C4-2B (cell line): ENCODE results near the gene SSBP3.

Experiments used
- H3K27ac ChIP-seq: fragments of 450-650 bp; 2 replicates; pipeline ENCODE4 v1.5.1; 2017
- ZFX ChIP-seq: fragments of 450-650 bp; IDR thresholded peaks from 2 replicates; pipeline ENCODE4 v1.6.1; 2017
- TF ChIP-seq, protein P1 (sequence below): fragments of 450-650 bp; conservative IDR thresholded peaks from 2 replicates; pipeline ENCODE4 v1.5.1; 2017; ENCODE audit warnings: mild to moderate bottlenecking

SSBP3 gene

DNA sequence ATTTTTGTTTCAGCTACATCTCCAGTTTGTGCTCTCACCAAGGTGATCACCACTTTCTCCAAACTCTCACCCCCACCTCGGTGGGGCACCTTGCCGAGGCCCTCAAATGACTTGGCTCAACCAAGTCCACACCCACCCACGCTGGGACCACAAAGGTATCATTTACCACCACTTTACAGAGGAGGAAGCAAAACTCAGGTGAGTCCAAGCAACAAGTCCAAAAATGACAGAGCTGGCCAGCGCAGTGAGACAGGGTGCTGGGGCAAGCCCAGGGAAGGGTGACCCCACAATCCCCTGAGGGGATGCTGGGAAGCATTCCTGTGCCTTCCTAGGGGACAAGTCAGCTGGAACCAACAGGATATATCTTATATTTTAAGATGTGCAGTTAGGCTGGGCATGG, 24.7 kb downstream of the SSBP3 start:
- TF ChIP-seq, protein P1, sequence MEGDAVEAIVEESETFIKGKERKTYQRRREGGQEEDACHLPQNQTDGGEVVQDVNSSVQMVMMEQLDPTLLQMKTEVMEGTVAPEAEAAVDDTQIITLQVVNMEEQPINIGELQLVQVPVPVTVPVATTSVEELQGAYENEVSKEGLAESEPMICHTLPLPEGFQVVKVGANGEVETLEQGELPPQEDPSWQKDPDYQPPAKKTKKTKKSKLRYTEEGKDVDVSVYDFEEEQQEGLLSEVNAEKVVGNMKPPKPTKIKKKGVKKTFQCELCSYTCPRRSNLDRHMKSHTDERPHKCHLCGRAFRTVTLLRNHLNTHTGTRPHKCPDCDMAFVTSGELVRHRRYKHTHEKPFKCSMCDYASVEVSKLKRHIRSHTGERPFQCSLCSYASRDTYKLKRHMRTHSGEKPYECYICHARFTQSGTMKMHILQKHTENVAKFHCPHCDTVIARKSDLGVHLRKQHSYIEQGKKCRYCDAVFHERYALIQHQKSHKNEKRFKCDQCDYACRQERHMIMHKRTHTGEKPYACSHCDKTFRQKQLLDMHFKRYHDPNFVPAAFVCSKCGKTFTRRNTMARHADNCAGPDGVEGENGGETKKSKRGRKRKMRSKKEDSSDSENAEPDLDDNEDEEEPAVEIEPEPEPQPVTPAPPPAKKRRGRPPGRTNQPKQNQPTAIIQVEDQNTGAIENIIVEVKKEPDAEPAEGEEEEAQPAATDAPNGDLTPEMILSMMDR: no peak
- H3K27ac ChIP-seq: no peak overlapping the region

DNA sequence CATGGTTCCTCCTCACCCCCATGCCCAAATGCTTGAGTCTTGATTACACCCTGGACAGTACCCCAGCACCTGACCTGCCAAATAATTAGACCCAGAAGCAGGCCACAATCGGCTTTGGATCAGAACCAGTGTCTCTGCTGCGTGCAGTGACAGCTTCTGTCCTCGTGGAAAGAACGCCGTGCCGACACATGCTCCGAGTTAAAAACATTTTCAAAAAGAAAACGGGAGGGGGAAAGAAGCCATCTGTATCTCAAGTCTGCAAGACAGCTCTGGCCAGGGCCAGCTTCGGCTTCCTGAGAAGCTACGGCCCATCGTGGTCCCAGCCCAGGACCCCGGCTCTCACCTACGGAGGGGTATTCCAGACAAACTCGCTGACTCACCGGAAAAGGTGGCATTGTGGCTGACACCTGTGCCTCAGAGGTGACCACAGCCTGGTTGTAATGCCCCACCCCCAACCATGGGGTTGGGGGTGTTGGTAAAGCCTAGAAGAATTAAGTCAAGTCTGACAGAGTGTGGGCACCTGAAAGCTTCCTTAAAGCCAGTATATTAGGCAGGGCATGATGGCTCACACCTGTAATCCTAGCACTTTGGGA, 25.8 kb downstream of the SSBP3 start:
- H3K27ac ChIP-seq: no peak overlapping the region; the same call in 1 of the 2 replicates
- TF ChIP-seq, protein P1: no peak
- TF ChIP-seq ZFX: no peak

DNA sequence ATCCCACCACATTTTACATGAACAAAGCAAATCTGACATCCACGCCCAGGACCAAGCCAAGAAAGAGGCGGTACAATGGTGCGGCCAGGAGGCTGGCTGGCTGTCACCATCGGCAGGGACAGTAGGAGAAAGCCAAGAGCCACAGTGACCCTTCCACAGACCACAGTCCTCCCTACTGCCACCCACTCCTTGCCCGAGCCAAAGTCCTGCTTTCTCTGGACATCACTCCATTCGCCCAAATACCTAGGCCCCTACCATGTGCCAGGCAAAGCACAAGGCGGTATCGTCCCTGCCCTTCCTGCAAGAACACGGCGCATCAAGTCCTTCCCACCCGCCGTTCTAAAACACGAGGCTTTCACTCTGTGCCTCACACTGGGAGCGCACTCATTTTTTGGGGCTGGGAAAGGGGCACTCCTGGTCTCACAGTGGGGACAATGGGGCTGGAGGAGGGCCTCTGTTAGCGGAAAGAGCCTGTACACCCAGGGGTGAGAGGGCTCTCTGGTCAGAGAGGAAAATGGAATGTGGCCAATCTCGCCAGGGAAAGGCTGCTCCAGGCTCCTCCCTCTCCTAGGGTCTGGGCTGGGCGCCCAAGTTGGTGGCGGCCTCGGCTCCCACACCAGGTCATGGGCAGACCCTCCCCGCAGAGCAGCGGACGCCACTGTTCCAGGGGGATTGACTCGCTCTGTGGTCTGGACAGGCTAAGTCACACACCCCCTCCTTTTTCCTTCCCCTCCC, 26.5 kb downstream of the SSBP3 start:
- H3K27ac ChIP-seq: no peak overlapping the region; the same call in 1 of the 2 replicates
- TF ChIP-seq ZFX: no peak
- TF ChIP-seq, protein P1: no peak

DNA sequence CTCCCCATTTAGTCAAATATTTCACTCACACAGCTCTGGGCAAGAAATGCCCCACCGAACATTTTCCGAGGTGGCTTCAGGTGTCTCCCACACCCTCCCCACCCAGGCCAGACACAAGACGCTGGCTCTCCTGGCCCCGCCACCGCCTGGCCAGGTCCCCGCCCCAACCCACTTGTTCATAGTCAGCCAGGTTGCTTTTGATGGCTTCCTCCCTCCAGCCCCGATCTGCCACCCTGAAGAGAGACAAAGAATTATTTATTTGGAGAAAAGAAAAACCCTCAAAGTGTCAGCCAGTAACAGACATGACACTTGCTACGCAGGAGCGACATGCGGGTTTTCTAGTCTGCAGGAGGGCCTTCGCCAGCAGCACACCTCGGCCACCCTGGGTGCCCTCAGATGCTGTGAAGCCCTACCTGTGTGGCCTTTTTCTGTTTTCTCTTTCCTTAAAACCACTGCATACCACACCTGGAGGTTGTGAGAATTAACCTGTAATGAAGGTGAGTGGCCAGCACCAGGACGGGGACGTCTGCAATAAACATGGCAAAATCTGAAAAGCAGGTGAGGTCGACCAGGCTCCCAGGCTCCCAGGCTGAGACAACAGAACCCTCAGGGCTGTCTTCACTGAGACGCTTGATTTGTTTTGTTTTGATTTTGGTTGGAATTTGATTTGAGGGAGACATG, 27.2 kb downstream of the SSBP3 start:
- no peak for TF ChIP-seq ZFX
- TF ChIP-seq, protein P1: no peak
- no peak overlapping the region for H3K27ac ChIP-seq

DNA sequence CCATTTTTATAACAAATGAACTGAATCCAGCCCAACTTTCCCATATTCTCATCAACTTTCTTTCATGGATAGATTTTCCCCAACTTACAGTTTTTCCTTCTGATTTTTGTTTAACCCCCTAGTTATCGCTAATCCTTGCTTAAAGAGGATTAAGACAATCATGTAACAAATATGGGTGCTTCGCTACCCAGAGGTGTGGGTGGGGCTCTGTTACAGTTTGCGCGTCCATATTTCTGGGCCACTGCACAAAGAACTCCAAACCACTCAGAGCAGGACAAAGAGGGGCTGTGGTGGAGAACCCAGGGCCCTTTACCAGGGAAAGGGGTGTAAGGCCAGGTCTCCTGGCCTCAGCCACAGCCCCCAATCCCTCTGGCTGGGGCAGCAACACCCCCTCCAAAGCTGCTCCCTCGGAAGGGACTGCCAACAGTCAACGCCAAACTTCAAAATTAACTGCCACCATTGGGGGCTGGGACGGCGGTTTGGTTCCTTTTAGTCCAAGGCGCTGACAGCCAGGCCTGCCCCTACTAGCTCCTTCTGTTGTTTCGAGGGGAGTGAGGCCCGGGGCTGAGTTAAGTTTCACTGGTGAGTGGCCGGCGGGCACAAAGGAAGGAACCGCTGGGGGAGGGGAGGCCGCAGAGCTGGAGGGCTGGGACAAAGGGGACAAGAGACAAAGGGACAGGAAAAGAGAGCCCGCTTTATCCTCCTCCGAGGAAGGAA, 27.9 kb downstream of the SSBP3 start:
- no peak for TF ChIP-seq ZFX
- TF ChIP-seq, protein P1: no peak
- H3K27ac ChIP-seq: no peak overlapping the region

DNA sequence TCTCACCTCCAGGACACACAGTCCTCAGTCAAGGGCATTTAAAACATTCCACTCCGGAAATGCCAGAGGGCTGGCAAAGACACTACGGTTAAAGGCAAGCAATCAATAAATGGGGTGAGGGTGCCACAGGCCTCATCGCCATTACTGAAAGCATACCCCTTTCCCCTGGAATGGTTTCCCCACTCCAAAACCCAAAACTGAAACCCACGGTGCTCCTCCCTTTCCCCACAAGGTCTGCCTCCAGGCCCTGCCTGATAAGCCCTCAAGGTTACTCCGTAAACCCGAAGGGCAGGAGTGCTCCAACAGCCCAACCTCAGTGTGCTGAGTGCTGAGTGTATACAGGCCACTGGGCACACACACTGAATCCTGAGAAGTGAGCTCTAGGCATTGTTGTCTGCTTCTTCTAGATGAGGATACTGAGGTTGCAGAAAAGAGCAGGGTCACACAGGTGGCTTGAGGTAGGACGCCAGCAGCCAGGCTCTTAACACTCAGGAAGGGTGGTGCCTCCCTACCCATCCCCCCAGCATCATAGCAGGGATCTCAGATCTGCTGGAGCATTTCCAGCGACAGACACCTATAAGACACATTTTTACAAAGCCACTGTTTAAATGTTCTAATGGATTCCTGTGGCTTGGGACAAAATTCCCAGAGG, 29.0 kb downstream of the SSBP3 start:
- TF ChIP-seq ZFX: no peak
- TF ChIP-seq, protein P1: no peak
- no peak overlapping the region for H3K27ac ChIP-seq
